Measurements from ENCODE around the gene NFIX.

DNA sequence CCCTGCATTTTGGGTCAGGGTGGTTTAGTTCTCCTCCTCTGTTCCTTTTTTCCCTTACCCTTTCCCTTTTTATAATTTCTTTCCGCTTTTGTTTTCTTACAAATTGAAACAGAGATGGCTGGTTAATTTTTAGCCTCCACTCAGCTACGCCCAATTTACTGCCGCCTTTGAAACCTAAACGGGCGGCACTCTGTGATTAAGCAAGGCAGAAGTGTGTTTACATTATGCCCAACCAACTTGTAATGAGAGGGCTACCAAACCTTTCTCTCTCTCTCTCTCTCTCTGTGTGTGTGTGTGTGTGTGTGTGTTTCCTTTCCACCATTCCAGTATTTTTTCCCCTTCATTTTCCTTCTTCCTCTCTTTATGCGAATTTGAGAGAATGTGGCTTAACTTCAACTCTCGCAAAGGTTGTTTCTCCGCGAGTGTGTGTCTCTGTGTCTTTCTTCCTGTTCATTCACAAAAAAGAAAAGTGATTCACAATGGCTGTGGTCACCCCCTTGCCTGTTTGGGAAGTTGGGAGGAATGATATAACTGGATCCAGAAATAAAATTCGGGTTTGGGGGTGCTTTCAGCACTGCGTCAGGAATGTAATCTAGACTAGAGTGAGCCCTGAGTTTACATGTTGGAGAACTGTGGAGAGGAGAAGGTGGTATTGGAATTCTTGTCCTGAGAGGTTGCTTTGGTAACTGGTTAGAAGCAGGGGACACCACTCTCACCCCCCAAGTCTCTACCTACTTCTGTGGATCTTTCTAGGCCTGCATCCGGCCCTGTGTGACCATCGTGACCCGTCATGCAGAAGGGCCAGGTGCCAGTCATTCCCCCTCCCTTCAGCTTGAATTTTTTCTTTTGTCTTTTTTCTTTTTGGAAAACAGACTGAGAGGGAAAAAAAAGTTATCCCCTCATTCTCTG, 31.4 kb downstream of the NFIX start:
- TF ChIP-seq POLR2A (IDR thresholded peaks at IDR 0.05; ENCODE audit: low read depth) = no peak
- no peak for TF ChIP-seq CTCF (IDR thresholded peaks at IDR 0.05)
- TF ChIP-seq EP300 (IDR thresholded peaks at IDR 0.05) = no peak
- peak in 1 of 2 donors; percentile 64 for TF ChIP-seq POLR2AphosphoS5 (IDR thresholded peaks at IDR 0.05)
